Measurements from ENCODE around the gene DNAJB9.

DNAJB9 gene

DNA sequence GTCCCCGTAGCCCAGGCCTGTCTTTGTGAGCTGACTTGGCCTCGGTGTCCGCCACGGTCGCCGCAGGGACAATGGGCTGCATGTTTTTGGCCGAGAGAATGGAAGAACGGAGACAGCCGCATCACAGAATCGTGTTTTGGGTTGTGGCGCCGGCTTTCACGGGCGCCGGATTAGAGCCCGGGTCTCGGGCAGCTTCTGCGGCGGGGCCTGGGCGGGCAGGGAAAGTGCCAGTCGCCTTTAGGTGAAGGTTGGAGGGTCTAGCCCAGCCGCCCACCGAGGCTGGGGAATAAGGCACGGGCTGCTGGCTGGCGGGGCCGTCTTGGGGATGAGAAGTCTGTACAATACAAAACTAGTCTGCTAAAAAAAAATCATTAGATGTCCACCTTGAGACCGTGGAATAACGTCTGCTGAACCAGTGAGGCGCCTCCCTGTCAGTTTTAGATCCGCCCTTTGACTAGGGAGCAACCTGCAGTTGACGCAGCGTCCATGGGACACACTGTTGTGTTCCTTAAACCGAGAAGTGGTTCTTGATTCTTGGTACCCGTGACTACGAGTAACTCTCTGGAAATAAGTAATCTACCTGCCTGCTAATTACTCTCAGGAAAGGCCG is 577 bp downstream of the DNAJB9 start:
- DNase-seq: peak; percentile 29

DNA sequence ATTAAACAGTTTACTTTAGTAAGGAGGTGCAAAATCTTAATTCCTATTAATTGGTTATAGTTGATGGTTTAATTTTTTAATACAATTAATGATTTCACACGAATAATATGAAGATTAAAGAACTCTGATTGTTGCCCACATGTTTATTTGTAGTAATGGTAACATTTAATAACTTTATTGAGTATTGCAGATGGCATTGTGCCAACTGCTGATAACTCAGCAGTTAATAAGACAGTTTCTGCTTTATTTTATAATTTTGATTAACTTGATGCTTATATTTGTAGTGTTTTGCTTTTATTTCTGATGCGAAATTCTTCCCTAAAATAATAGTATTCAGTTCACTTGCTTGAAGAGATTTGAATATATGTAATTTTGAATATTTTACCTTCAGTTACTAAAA is 2.8 kb downstream of the DNAJB9 start:
- no peak for DNase-seq

DNA sequence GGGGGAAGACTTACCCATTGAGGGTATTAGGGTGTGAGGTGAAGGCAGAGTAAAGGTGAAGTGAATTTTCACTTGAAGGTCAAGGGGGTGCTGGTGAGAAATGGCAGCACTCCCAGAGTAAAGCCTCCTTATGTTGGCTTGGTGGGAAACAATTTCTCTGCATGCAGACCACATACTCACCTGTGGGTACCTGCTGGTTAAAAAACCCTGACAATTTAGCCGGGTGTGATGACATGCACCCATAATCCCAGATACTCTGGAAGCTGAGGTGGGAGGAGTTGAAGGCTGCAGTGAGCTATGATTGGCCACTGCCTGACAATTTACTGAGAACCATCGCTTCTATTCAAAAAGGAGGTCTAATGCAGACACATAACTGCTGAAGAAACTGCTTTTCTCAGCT is 5.5 kb downstream of the DNAJB9 start:
- no peak for DNase-seq

DNA sequence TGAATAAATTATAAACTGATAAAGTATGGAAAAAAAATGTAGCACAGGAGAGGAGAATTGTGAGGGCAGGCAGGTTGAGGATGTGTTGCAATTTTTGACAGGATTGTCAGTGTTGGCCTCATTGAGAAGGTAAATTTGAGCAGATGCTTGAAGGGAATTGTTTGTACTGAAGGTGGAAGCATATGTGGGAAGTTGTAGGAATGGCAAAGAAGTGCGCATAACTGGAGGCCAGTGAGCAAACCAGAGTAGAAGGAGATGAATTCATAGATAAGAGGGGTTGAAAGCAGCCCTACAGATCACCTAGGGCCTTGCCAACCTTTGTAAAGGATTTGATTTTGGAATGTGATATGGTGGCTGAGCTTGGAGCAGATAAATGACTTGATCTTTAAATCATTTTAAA is 6.4 kb downstream of the DNAJB9 start:
- no peak for DNase-seq

DNA sequence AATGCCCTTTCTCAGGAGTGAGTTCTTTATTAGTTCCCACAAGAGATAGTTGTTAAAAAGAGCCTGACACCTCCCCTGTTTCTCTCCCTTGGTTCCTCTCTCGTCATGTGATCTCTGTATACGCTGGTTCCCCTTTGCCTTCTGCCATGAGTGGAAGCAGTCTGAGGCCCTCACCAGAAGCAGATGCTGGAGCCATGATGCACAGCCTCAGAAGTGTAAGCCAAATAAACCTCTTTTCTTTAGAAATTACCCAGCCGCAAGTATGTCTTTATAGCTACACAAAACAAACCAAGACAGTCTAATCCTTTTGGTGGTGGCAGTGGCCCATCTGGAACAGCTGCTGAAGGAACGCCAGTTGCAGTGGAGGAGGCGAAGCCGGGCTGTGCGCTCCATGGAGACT is 9.3 kb downstream of the DNAJB9 start:
- no peak for DNase-seq

DNA sequence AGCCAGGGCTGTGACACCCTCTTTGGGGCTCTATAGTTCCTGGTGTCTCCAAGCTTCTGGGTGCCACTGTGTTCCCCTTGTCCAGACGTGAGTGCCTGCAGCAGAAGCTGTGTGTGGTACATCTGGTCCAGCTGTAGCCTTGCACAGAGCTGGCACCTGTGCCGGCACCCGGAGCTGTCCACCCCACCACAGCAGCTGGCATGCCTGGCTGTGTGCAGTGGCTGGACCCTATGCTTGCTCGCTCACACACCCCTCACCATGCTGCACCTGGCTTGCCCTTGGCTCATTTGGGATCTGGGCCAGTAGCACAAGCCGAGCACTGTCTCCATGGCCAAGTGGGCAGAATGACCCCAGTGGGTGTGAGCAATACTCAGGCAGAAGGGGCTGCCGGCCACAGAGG is 10.6 kb downstream of the DNAJB9 start:
- DNase-seq: no peak

DNA sequence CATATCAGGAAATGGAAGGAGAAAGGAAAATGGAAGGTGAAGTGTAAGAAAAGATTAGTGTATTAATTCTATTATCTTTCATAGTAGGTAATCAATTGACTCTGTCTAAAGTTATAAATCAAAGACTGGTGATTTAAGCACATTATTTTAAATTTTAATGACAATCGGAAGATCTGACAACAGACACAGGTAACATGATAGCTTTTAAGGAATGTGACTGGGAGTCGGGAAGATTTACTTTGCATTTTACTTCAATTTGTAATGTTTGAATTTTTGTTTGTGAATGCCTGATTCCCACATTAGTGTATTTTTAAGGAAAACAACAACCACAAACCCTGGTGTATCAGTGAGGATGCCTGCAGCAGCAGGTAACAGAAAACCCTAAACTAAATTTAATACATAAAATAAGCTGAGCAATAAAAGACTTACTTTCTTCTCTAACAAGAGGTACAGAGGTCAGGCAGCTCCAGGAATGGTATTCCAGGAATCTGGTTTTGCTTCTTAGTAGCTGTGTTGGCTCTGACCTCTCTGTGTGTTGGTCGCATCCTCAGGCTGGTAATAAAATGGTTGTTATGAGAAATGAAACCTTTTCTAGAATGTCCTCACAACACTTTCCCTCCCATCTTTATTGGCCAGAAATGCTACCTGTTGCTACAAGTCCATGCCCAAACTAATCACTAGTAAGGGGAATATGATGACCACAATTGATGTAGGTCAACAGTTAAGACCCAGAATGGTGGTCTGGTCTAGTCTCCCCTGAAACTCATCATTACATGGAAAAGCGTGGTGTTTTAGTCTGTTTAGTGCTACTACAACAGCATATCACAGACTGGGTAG is 12.2 kb downstream of the DNAJB9 start:
- DNase-seq: no peak

DNA sequence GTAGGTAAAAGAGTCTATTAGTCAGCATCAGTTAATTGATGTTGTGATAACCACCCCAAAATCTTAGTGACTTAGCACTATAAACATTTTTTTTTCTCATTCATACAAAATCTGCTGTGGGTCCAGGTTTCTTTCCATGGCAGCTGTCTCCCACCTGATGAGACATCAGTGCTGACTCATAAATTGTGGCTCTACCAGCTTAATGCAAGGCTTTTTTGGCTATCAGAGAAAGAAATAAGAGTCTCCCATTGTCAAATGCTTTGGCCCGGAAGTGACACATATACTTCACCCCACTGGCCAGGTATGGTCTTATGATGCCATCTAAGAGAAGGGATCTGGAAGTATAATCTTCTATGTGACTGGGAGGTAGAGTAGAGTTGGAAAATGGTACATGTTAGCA is 14.5 kb downstream of the DNAJB9 start:
- no peak for DNase-seq

DNA sequence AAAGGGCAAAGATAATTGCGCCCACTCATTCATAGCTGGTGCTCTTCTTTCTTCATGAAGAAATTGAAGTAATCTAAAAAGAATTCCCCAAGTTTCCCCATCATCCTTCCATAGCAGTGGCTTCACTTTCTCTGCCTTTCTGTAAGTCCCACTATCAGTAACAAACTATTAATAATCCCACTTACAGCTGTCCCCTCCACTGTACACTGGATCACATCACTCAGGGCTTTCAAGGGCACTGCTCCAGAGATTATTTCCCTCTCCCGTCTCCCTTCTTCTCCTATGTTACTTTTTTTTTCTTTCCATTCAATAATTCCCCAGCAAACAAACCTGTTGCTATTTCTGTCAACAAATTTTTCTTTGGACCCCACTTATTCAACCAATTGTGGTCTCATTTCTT is 16.2 kb downstream of the DNAJB9 start:
- no peak for DNase-seq

DNA sequence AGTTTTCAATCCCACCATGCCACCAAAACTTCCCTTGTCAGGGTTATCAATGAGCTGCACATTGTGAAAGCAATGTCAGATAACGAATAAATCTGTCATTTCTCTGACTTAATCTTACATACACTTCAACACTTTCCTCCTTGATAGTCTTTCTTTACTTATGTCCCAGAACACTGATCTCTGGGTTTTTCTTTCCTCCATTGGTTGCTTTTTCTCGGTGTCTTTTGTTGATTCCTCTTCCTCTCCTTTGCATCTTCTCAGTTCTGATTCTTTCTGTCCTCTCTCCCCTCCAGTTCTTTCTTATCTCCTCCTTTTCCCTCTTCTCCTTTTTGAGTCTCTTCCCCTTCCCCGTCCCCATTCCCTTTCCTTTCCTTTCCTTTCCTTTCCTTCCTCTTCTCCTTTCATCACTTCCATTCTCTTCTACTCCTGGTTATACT is 16.6 kb downstream of the DNAJB9 start:
- DNase-seq: no peak

DNA sequence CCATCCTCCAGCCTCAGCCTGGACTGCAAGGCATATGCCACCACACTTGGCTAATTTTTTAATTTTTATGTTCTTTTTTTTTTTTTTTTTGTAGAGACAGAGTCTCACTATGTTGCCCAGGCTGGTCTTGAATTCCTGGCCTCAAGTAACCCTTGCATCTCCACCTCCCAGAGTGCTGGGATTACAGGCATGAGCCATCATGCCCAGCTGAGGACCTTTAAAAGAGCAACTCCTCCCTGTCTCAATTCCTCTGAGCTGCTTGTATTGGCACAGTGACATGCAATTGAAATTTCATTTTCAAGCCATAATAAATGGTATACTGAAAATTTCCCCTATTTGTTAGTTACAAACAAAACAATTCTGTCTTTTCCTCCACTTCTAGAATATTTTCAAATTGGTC is 19.5 kb downstream of the DNAJB9 start:
- no peak for DNase-seq

DNA sequence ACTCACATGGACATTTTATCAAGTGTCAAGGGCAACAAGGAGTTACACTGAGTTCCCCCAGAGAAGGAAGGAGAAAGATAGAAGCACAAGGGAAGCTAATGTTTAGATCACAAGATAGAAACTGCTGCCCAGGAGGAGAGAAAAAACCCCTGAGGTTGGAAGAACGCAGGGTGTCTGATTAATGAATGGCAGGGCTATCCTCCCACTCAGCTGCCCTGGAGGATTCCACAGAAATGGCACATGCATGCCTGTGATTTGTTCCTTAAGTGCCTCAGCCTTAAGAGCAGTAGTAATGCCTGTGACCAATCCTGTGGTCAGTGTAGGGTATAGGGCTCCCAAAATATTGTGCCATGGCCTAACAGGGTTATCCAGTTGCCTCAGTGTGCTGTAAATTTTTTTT is 20.2 kb downstream of the DNAJB9 start:
- peak; percentile 36 for DNase-seq

DNA sequence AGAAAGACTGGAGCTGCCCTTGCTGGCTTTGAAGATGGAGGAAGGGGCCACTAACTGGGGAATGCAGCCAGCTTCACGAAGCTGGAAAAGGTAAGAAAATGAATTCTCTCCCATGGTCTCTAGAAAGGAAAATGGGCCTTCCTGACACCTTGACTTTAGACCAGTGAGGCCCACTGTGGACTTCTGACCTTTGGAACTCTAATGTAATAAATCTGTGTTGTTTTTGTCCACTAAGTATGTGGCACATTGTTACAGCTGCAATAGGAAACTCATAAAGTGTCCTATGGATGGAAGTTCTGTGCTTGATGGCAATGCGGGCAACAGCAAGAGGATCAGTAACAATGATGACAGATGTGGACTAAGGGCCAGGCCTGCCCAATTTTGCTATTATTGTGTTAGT is 20.9 kb downstream of the DNAJB9 start:
- DNase-seq: no peak

DNA sequence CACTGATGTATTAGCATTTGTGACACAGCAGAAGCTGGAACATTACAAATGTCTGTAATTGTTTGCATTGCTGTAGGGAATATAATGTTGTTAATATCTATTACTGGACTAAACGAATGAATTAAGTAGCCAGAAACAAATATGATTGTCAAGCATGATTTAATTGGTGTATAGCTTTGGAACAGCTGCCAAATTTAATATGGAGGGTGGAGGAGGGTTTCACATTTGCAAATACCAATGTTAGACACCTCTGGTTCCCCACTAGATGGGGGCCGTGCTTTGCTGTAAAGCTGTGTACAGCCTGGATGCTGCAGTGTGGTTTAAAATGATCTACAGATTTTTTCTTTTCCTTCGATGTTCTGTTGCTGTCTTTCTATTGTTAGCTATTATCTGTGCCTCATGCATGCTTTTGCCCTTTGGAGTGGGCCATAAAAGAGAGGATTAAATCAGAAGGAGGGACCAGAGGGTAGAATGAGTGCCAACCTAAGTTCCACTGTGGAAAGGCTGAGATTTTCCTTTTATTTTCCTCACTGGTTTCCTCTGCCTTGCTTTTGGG is 23.1 kb downstream of the DNAJB9 start:
- no peak for DNase-seq

DNA sequence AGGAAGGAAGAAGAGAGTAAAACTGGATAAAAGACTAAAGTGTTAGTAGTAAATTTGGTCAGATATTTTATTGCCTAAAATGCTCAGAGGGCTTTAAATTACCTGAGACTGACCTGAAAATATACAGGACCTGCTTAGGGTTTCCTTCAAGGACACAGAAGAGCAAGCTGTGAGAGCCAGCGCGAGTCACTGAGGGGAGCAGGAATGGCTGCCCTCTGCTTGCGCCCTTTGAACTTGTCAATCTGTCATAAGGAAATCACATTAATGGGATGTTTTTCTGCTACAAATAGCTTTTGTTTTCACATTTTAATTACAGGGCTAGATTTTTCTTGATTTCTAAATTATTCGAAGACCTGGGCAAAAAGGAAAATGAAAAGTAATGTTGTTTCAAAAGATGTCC is 26.9 kb downstream of the DNAJB9 start:
- DNase-seq: no peak

DNA sequence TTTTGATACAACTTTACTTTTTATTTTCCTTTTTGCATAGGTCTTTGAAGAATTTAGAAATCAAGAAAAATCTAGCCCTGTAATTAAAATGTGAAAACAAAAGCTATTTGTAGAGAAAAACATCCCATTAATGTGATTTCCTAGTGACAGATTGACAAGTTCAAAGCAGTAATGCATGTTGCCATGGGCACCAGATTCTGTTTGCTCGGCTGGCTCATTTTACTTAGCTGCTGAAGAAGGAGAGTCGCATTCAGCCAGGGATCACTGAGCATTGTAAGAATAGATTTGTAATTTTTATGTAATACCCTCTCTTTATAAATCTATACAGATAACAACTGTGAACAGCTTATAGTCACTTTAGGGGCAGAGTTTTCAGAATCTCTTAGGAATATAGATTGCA is 28.5 kb downstream of the DNAJB9 start:
- DNase-seq: no peak

DNA sequence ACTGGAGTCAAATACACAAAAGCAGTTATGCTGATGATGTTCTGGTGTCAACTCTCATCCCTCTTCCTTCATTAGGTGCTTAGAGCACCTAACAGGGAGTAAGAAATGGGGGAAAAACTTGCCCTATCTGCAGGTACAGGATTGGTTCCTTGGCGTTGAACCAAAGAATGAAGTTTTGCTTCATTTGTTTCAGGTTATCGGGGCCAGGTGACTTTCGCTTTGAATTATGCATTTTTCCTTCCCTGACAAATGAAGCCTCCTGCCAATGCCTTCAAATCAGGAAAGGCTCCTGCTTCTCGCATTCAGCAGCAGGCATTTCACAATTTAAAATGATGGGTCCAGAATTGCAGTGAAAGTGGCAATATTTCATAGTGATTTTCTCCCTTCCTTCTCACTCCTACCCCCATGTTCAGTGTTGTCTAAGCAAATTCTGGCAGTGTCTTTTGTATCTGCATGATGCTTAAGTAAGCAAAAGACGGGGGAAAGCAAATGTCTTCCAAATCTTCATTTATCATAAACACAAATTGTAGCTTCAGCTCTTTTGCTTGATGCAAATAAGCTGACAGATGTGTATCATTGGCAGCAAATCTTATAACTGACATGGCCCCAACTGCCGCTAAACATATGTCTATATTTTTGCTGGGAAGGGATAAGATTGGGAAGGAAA is 29.4 kb downstream of the DNAJB9 start:
- no peak for DNase-seq

DNA sequence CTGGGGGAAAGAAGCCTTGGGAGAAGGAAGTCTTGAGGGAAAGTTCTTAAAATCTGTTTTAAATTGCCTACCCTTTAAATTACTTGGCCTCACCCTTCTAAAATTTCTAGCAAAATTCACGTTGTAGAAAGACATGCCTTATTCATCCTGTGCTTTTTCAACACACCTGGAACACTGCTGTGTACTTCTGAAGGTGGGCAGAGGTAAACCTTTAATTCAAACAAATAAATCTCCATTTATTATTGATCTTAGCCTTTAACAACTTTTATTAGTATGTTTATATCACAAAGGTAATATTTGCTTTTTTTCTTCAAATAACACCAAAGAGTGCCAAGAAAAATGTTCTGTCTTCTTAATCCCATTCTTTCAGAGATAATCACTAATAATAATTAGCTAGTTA is 30.7 kb downstream of the DNAJB9 start:
- DNase-seq: no peak

DNA sequence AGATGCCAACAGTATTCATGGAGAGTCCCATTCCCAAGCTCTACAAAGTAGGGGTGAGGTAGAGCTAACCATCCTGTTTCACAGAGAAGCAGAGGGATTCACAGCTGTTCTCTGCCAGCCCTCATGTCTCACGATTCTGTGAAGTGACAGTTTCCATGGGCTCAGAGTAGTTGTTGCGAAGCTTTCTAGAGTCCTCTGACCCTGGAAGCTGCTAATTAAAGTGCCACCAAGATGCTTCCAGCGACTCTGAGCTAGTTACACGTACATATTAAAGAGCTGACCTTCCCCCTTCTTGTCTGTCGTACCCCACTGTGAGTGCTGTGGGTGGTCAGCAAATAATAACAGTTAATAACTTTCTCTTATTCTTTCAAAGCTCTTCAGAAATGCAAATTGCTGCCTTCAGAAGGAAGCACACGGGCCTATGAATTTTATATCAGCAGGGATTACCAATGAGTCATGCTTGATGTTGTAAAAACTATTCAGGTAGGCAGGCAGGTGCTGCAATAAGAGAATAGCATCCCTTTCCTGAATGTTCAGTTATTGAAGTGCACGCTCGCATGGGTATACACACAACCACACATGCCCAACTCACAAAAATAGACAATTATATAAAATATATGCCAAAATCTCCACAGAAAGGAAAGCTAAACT is 34.1 kb downstream of the DNAJB9 start:
- no peak for DNase-seq

DNA sequence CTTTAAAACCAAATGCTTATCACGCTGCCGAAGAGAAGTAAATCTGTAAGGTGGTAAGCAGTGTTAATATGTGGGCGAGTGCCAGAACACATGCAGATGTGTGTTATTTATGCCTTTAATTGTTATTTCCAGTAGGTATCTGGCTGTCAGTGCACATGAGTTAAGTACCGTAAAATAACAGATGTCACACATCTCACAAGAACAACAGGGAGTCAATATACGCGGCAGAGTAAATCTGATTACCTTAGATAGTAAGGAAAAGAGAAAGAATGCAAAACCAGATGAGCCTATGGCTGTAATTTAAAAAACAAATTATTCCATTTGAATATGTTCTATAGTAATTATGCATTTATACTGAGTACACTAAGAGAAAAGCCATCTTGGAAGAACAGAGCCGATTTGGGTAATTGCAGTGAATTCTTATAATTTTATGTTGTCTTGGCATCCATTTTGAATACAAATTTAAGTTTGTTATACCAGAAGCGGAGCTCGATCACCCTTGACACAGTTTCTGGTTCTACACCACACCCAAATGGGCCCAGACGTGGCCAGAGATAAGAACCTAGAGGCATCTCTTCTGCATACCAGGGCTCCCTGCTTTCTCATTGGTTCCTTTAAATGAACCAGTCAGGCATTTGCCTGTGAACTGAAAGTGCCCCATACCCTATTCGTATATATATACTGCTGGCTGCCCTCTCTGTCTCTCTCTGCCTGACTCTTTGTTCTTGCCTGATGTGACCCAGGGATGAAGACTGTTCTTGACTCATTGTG is 34.8 kb downstream of the DNAJB9 start:
- DNase-seq: no peak

DNA sequence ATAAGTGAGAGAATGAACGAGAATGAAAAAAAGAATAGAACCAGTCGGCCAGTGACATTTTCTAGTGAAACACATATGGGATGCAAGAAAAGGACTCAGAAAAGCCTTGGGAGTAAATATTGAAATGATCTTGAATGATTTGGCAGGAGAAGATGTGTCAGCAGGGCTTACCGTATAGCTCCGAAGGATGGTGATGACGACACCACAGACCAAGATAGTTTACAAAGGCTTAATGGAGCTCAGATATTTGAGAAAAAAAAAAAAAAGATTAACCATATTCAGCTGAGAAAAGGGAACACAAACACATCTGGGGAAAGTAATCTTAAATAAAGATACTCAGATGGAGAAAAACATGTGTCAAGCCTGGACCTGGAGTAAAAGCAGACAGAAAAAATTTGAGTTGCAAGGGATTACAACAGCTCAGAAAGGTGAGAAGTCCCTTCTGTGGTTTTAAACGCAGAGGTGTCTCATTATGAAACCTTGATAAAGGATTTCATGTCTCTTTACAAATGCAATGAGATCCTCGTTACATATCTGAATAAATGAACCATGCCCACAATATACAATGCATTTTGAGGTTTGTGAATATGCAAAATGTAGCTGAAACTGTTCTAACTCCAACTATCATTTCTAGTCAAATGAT is 36.0 kb downstream of the DNAJB9 start:
- no peak for DNase-seq

DNA sequence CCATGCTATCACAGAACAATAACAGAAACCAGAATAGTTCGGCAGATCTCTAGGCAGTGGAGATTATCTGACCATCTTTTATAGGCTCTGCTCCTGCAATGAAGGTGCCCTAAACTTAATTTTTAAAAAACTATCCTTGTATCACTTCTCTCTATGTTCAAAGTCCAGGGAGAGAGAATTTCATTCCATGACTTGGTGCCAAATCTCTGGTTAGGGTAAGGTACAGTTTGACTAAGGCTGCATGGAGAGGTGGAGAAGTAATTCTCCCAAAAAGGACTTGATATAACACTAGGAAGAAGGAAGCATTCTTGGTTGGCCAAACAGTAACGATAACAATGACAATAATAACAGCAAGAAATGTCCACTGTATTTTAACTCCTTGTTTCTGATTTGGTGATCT is 40.0 kb downstream of the DNAJB9 start:
- no peak for DNase-seq

Data from NCI-H226 (cell line).